GM12878 (cell line): Measurements from ENCODE around the gene MAPKAP1. TPM values are rescaled to one million over a fixed set of nuclear protein-coding genes. Genes with fewer than 3 reads are reported as not detected.

Experiments
- ATF7 ChIP-seq: fragments of 450-650 bp; IDR thresholded peaks from 2 replicates; pipeline ENCODE4 v1.6.1; 2016; ENCODE audit warnings: low read depth, mild to moderate bottlenecking
- FOS ChIP-seq: IDR thresholded peaks from 3 replicates; pipeline ENCODE4 v1.6.1; 2011; ENCODE audit warnings: borderline replicate concordance; ENCODE audit not compliant: insufficient read length; ENCODE audit errors: extremely low read depth
- HDGF ChIP-seq: fragments of 450-650 bp; IDR thresholded peaks from 2 replicates; pipeline ENCODE4 v1.6.1; 2016; ENCODE audit warnings: antibody characterized with exemption
- MTA2 ChIP-seq: fragments of 450-650 bp; IDR thresholded peaks from 2 replicates; pipeline ENCODE4 v1.6.1; 2016; ENCODE audit warnings: low read depth, mild to moderate bottlenecking, moderate library complexity
- RCOR1 ChIP-seq: conservative IDR thresholded peaks from 2 replicates; pipeline ENCODE4 v1.6.1; 2012; ENCODE audit warnings: low read depth, low read length, improper control_type of control experiment
- polyA plus RNA-seq, 11 experiments: library from polyadenylated mRNA; depleted of rRNA in 4 of 11; unstranded in 6 of 11; stranded (reverse) in 5 of 11; fragments of >200 nt; fragmentation: Nextera tagmentation in 4 of 11; fragmentation: Illumina TruSeq in 1 of 11; extraction: Ambion mirVana in 4 of 11; extraction: Trizol in 1 of 11; gene quantifications; 1 replicate in 1 of 11; 2 replicates in 10 of 11; pipeline versions ENCODE4 v1.2.1 to v1.2.3, GENCODE V29; 2011 to 2016; ENCODE audit warnings: inconsistent platforms in 2 of 11, missing spikeins in 2 of 11, low read depth in 1 of 11
- total RNA-seq, 4 experiments: library from RNA; depleted of rRNA in 3 of 4; stranded (reverse); fragments of >200 nt in 3 of 4; fragmentation: Illumina TruSeq in 1 of 4; extraction: Trizol in 1 of 4; gene quantifications; 2 replicates each; pipeline versions ENCODE4 v1.2.1 to v1.2.3, GENCODE V29; 2013 to 2021
- TF ChIP-seq, protein P1 (sequence below): fragments of 450-650 bp; IDR thresholded peaks from 2 replicates; pipeline ENCODE4 v1.6.1; 2017; ENCODE audit warnings: mild to moderate bottlenecking, low read depth, inconsistent platforms; ENCODE audit not compliant: poor library complexity, severe bottlenecking
- TF ChIP-seq, protein P2 (sequence below): fragments of 450-650 bp; IDR thresholded peaks from 2 replicates; pipeline ENCODE4 v1.6.1; 2017; ENCODE audit warnings: mild to moderate bottlenecking, moderate library complexity
- TF ChIP-seq, protein P3 (sequence below): IDR thresholded peaks from 2 replicates; pipeline ENCODE4 v1.6.1; 2012; ENCODE audit warnings: low read length, inconsistent platforms

Gene MAPKAP1
- total and polyA plus RNA-seq, 10 of the 15 experiments (the other 5 are each of a cell fraction or from before 2014, with no cell fraction given), result 5.1 to 188 (median 105) TPM

DNA sequence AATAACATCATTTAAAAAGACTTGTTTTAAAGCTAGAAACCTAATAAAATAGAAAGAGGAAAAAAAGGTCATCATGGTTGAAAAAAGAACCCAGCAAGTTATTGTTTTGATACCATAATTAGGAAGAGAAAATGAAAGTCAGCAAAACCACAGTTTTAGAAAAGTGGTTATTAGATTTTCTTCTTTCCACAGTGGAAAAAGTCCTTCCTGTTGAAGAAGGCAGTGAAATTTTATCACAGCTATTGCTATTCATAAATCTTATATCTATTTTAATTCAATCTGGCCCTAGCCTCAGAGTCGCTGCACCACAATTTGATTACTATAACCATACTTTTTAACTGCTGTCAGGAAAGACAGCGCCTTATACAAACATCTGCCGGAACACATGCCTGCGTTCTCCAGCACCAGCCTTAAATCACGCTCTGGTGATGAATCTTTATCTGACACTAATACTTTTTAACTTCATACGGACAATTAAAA lies 60.3 kb downstream of the MAPKAP1 start (continued):
- TF ChIP-seq FOS (no peak), ATF7 (peak; percentile 85), RCOR1 (no peak), MTA2 (peak; percentile 88), HDGF (no peak)
- TF ChIP-seq, protein P1, sequence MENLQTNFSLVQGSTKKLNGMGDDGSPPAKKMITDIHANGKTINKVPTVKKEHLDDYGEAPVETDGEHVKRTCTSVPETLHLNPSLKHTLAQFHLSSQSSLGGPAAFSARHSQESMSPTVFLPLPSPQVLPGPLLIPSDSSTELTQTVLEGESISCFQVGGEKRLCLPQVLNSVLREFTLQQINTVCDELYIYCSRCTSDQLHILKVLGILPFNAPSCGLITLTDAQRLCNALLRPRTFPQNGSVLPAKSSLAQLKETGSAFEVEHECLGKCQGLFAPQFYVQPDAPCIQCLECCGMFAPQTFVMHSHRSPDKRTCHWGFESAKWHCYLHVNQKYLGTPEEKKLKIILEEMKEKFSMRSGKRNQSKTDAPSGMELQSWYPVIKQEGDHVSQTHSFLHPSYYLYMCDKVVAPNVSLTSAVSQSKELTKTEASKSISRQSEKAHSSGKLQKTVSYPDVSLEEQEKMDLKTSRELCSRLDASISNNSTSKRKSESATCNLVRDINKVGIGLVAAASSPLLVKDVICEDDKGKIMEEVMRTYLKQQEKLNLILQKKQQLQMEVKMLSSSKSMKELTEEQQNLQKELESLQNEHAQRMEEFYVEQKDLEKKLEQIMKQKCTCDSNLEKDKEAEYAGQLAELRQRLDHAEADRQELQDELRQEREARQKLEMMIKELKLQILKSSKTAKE, result peak; percentile 82
- TF ChIP-seq, protein P2, sequence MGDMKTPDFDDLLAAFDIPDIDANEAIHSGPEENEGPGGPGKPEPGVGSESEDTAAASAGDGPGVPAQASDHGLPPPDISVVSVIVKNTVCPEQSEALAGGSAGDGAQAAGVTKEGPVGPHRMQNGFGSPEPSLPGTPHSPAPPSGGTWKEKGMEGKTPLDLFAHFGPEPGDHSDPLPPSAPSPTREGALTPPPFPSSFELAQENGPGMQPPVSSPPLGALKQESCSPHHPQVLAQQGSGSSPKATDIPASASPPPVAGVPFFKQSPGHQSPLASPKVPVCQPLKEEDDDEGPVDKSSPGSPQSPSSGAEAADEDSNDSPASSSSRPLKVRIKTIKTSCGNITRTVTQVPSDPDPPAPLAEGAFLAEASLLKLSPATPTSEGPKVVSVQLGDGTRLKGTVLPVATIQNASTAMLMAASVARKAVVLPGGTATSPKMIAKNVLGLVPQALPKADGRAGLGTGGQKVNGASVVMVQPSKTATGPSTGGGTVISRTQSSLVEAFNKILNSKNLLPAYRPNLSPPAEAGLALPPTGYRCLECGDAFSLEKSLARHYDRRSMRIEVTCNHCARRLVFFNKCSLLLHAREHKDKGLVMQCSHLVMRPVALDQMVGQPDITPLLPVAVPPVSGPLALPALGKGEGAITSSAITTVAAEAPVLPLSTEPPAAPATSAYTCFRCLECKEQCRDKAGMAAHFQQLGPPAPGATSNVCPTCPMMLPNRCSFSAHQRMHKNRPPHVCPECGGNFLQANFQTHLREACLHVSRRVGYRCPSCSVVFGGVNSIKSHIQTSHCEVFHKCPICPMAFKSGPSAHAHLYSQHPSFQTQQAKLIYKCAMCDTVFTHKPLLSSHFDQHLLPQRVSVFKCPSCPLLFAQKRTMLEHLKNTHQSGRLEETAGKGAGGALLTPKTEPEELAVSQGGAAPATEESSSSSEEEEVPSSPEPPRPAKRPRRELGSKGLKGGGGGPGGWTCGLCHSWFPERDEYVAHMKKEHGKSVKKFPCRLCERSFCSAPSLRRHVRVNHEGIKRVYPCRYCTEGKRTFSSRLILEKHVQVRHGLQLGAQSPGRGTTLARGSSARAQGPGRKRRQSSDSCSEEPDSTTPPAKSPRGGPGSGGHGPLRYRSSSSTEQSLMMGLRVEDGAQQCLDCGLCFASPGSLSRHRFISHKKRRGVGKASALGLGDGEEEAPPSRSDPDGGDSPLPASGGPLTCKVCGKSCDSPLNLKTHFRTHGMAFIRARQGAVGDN, result no peak
- TF ChIP-seq, protein P3, sequence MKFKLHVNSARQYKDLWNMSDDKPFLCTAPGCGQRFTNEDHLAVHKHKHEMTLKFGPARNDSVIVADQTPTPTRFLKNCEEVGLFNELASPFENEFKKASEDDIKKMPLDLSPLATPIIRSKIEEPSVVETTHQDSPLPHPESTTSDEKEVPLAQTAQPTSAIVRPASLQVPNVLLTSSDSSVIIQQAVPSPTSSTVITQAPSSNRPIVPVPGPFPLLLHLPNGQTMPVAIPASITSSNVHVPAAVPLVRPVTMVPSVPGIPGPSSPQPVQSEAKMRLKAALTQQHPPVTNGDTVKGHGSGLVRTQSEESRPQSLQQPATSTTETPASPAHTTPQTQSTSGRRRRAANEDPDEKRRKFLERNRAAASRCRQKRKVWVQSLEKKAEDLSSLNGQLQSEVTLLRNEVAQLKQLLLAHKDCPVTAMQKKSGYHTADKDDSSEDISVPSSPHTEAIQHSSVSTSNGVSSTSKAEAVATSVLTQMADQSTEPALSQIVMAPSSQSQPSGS, result peak; percentile 78
